ENCODE data around the gene CELF4.

Gene CELF4

GRCh38 chr18:37521510-37522465 lies 43.8 kb downstream of the CELF4 start:
- DNase-seq = no peak

GRCh38 chr18:37520508-37520907 lies 45.1 kb downstream of the CELF4 start:
- DNase-seq = no peak

DNA sequence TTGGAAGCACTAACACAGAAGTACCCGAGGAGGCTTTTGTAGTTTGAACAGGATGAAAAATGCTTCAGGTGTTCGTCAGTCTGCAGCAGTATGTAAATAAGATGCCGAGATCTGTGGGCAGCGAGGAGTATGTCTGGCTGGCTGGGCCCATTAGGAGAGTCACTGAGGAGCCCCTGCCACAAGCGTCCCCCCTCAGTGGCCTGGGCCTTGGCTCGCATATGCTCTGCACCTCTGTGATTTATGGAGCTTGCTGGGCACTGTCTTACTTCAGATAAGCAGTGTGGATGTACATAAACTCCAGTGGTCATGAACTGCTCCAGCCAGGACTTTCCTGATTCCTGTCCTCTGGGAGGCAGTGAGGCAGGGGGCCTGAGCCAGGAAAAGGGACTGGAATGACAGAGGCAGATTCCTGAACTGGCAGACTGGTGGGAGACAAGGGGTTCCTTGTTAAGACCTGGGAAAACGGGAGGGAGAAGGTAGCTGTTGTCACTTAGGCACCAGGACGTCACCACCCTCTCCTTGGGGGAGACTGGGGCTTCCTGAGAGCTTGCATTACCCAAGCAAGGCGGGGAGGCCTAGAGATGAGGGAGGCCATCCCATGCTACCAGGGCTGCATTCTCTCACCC lies 46.0 kb downstream of the CELF4 start:
- no peak for DNase-seq

DNA sequence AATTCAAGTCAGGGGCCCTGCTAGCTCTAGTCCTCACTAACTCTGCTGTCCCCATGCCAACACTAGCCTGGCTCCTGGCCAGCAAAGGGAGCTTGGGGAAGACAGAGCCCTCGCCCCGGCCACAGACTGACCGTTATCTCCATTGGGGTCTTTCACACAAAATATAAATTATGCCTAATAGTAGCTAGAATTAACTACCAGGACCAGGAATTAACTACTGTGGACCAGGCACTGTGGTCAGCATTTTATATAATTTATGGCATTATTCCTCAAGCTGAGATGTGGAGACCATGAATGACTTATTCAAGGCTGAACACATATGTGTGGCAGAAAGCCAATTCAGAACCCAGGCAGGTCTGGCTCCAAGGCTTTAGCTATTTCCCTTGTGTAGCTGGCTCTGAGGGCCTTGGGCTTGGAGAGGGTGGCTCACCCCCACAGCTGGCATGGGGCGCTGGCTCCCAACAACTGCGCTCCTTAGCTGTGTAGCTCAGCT lies 49.2 kb downstream of the CELF4 start:
- no peak for DNase-seq

DNA sequence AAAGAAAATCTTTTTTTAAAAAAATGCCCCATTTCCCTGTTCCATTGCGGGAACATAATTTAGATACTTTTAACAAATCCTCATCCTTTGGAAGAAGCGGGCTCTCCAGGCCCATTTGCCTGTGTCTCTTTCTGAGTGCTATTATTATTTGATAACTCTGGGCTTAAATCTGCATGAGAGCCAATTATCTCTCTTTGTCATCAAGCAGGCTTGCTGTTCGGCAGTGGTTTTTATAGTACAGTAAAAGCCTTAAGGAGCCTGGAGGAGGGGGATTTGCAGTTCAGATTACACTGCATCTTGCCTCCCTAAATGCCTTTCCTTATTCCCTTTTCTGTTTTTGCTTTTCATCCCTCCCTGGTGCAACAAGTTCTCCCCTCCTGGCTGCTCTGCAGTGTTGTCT lies 50.6 kb downstream of the CELF4 start:
- DNase-seq = no peak

DNA sequence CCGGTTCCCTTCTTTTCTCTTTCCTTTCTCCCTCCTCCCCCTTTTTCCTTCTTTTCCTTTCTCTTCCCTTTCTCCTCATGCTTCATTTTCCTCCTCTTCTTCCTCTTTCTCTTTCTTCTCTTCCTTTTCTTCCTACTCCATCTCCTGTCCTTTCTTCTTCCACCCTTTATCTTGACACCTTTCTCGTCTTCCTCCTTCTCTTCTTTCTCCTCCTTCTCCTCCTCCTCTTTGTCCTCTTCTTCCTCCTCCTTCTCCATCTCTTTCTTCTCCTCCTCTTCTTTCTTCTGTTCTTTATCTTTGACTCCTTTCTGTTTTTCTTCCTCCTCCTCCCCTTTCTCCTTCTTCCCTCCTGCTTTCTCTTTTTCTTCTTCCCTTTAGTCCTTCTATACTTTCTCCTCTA lies 53.2 kb downstream of the CELF4 start:
- no peak for DNase-seq

GRCh38 chr18:37511721-37512298 lies 53.8 kb downstream of the CELF4 start:
- DNase-seq = no peak

DNA sequence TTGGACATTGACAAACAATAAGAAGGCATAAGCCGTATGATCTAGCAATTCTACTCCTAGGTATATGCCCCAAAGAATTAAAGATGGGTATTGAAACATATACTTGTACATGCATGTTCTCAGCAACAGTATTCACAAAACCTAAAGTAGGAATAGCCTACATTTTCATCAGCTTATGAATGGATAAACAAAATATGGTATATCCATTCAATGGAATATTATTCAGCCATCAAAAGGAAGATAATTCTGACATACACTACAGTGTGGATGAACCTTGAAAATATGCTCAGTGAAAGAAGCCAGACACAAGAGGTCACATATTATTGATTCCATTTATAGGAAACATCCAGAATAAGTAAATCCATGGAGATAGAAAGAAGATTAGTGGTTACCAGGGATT lies 56.0 kb downstream of the CELF4 start:
- no peak for DNase-seq

- DNase-seq = no peak
Observed at GRCh38 chr18:37508207-37508606, 57.4 kb downstream of the CELF4 start.

DNA sequence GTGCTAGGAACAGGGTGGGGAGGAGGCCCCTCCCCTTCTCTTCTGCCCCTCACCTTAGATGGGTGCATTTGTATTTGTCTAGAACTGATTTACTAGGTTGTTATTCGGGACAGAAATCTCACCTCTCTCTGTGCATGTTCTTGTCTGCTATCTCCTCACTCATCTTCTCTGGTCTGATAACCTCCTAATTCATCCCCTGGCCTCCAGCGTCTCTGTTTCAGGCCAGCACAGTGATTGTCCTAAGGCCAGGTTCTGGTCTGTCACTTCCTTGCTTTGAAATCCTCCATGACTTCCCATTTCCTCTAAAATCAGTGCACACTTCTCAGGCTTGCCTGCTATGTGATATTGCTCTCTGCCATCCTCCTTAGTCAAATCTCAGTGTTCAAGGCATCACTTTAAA lies 58.4 kb downstream of the CELF4 start:
- no peak for DNase-seq

DNA sequence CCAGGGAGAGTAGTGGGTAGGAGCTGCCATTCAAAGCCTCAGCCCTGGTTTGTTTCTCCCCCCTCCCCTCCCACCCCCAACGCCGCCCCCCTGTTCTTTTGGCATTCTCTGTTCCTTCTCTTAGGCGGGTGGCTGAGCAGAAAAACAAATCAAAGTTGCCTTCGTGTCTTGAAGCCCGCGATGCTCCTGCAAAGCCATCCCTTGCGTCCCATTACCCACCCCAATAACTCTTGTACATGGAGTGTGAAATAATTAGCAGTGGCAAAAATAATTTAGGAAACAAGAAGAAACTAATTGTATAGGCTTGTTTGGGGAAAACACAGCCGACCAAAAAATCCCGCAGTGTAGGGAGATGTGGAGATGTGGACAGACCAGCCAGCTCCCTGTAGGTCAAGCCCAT lies 59.6 kb downstream of the CELF4 start:
- no peak for DNase-seq

DNA sequence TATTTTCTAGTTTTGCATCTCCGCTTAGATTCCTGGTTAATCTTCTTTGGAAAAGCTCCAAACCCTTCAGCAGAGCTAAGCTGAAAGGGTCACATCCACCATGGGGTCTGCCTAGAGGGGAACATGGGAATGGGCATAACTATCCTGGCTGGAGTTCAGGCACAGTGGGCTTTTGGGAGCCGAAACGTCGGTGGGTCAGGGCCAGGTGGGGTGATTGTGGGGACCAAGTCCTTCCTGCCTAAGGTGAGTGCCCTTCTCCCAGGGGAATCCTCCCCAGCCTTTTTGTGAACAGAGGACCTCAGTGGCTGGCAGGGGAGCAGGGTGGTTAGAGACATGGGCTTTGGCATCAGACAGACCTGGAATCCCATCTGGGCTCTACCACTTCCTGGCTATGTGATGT lies 60.3 kb downstream of the CELF4 start:
- no peak for DNase-seq

DNA sequence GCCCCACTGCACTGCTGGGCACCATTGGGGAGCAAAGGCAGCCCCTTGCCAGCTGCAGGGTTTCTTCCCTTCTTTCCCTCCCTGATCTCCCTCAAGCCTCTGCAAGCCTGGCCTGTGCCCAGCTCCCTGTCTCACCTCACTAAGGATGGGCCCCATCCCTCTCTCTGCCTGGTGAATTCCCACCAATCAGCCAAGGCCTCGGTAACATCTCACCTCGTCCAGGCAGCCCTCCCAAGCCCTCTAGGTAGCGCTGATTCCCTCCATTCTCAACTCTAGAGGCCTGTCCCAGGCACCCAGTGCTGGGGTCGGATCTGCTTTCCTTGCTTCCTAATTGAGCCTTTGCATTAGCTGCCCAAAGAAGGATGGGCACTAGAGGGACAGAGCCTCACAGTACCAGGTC lies 63.0 kb downstream of the CELF4 start:
- DNase-seq = no peak

- no peak for DNase-seq
Observed at GRCh38 chr18:37502036-37502435, 63.6 kb downstream of the CELF4 start.

- DNase-seq = no peak
Observed at GRCh38 chr18:37501136-37501535, 64.5 kb downstream of the CELF4 start.

- no peak for DNase-seq
Observed at GRCh38 chr18:37499913-37500312, 65.7 kb downstream of the CELF4 start.

DNA sequence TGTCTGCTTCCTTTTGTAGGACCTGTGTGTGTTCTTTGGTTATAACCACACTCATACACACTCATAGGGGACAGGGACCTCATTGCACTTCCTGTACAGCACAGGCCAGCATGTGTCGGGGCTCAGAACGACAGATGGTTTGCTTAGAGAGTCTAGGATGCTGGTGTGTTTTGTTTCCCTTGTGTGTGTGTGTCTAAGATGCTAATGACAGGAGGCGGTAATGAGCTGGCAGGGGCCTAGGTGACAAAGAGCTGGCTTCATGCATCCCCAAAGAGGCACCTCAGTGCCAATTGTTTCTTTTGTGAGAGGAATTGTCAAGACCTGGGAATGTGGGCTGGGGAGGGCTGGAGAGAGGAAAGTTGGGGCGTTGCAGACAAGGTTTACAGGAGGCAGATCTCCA lies 66.6 kb downstream of the CELF4 start:
- no peak for DNase-seq

- DNase-seq = no peak
Observed at GRCh38 chr18:37497853-37498518, 67.6 kb downstream of the CELF4 start.

DNA sequence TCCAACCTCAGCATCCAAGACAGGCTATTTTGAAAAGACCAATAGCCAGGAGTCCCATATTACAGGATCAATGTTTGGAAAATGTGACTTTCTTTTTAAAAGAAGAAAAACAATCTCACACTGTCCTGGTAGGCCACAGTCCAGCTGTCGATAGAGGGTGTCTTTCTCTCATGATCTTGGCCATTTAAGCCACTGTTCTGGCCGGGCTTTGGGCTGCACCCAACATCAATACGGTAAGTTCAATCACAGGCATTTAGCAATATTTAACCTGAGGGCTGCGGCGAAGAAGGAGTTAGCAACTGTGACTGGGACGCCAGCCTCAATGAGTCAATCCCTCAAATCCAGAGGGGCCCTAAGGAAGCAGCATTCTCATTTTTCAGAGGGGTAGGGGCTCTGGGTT lies 69.0 kb downstream of the CELF4 start:
- no peak for DNase-seq

GRCh38 chr18:37495354-37495753 lies 70.2 kb downstream of the CELF4 start:
- DNase-seq = no peak

GRCh38 chr18:37494406-37494805 lies 71.2 kb downstream of the CELF4 start:
- no peak for DNase-seq

DNA sequence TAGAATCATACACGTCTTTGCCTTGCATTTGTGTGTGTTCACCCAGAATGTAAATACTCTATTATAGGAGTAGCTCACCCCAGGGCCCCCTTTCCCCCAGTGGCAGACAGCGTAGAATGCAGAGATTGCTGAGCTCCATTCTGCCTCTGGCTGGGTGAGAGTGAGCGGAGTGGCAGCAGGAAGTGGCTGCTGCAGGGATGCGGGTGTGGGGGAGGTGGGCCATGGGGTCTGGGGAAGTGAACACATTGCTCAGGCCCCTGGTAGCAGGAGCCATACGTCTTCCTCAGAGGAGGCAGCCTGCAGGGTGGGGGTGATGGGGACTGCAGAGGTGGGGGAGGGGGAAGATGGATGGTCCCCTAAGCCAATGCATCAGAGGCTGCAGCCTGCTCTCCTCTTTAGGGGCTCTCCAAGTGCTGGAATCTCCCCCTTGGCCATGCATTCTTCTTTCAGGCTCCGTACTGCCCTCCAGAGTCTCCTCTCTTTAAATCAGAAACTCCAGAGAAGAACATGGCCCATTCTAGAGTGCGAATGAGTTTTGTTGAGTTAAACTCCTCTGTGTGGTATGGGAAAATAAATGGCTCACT lies 72.2 kb downstream of the CELF4 start:
- no peak for DNase-seq

DNA sequence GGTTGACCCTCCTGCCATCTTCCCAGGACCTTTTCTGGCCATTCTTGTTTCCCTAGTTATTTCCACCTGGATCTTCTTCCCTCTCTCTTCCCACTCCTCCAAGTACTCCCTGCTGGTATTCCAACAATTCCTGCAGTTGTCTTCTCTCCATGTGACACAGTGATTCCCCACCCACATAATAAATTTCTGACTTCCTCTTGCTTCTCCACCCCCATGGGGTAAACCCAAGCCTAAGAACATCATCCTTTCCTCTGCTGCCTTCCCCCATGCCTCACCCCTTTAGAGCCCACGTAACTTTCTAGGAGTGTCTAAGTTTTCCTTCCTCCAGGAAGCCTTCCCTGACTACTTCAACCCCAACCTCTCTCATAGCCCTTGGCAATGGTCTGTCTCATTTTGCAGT lies 72.6 kb downstream of the CELF4 start:
- DNase-seq = no peak
